Measurements from ENCODE around the gene COL6A2. TPM values are rescaled to one million over a fixed set of nuclear protein-coding genes. Genes with fewer than 3 reads are reported as not detected.
"Not testable (repeated sequence)": the region's sequence is repeated elsewhere in the genome, so short reads cannot be mapped to it uniquely, and the experiment has no call there.

The COL6A2 gene
- total RNA-seq, 1 donor from 2014 or later: 2.0 TPM

- H3K4me1 Mint-ChIP-seq: peaks cover 11% of the 10 kb centered on the region
- no peak overlapping the region for H3K27ac Mint-ChIP-seq
- intact Hi-C loops (cut with micrococcal nuclease): no loop called here
- H3K27me3 Mint-ChIP-seq: no peaks in the 10 kb centered on the region
- H3K4me3 Mint-ChIP-seq: no peak overlapping the region
- H3K9me3 Mint-ChIP-seq: no peaks in the 10 kb centered on the region
- DNase-seq: no peak
- no peaks in the 10 kb centered on the region for H3K36me3 Mint-ChIP-seq (ENCODE audit: low read depth)
These were observed 47.4 kb downstream of the COL6A2 start for GRCh38 chr21:46145159-46145839.

- intact Hi-C loops (cut with micrococcal nuclease): no loop called here
- Mint-ChIP-seq H3K4me1 (peaks cover 11% of the 10 kb centered on the region), H3K4me3 (no peak overlapping the region), H3K36me3 (ENCODE audit: low read depth) (no peaks in the 10 kb centered on the region), H3K9me3 (no peaks in the 10 kb centered on the region), H3K27me3 (no peaks in the 10 kb centered on the region), H3K27ac (no peak overlapping the region)
- no peak for DNase-seq
These were observed 48.2 kb downstream of the COL6A2 start for GRCh38 chr21:46145840-46146691.

- no peaks in the 10 kb centered on the region for H3K27me3 Mint-ChIP-seq
- no peak for DNase-seq
- H3K4me1 Mint-ChIP-seq: peaks cover 11% of the 10 kb centered on the region
- no peak overlapping the region for H3K27ac Mint-ChIP-seq
- no peaks in the 10 kb centered on the region for H3K36me3 Mint-ChIP-seq (ENCODE audit: low read depth)
- intact Hi-C loops (cut with micrococcal nuclease): no loop called here
- H3K4me3 Mint-ChIP-seq: no peak overlapping the region
- H3K9me3 Mint-ChIP-seq: no peaks in the 10 kb centered on the region
These were observed 48.9 kb downstream of the COL6A2 start for GRCh38 chr21:46146856-46147255.

GRCh38 chr21:46147429-46147828 lies 49.5 kb downstream of the COL6A2 start:
- H3K36me3 Mint-ChIP-seq (ENCODE audit: low read depth); intact Hi-C loops (cut with micrococcal nuclease); H3K27me3 Mint-ChIP-seq; H3K4me3 Mint-ChIP-seq; H3K9me3 Mint-ChIP-seq; H3K27ac Mint-ChIP-seq: not testable (repeated sequence)
- peak; percentile 85 for DNase-seq
- H3K4me1 Mint-ChIP-seq: peaks cover 11% of the 10 kb centered on the region

- DNase-seq: no peak
- Mint-ChIP-seq H3K27me3 (no peaks in the 10 kb centered on the region), H3K36me3 (ENCODE audit: low read depth) (no peaks in the 10 kb centered on the region), H3K4me3 (no peak overlapping the region), H3K27ac (no peak overlapping the region), H3K4me1 (peaks cover 11% of the 10 kb centered on the region), H3K9me3 (no peaks in the 10 kb centered on the region)
- intact Hi-C loops (cut with micrococcal nuclease): no loop called here
These were observed 50.2 kb downstream of the COL6A2 start for GRCh38 chr21:46148106-46148505.

- intact Hi-C loops (cut with micrococcal nuclease): no loop called here
- Mint-ChIP-seq H3K27me3 (no peaks in the 10 kb centered on the region), H3K9me3 (no peaks in the 10 kb centered on the region), H3K36me3 (ENCODE audit: low read depth) (no peaks in the 10 kb centered on the region), H3K4me1 (peaks cover 3% of the 10 kb centered on the region), H3K27ac (no peak overlapping the region), H3K4me3 (no peak overlapping the region)
- no peak for DNase-seq
These were observed 51.4 kb downstream of the COL6A2 start for GRCh38 chr21:46149205-46149901.

- DNase-seq: no peak
- H3K4me3 Mint-ChIP-seq: no peak overlapping the region
- H3K9me3 Mint-ChIP-seq: no peaks in the 10 kb centered on the region
- intact Hi-C loops (cut with micrococcal nuclease): no loop called here
- H3K27me3 Mint-ChIP-seq: no peaks in the 10 kb centered on the region
- H3K36me3 Mint-ChIP-seq (ENCODE audit: low read depth): no peaks in the 10 kb centered on the region
- H3K27ac Mint-ChIP-seq: no peak overlapping the region
- no peaks in the 10 kb centered on the region for H3K4me1 Mint-ChIP-seq
These were observed 52.2 kb downstream of the COL6A2 start for GRCh38 chr21:46150073-46150472.

GRCh38 chr21:46150491-46151121 lies 52.7 kb downstream of the COL6A2 start:
- H3K27ac Mint-ChIP-seq: no peak overlapping the region
- H3K4me3 Mint-ChIP-seq: no peak overlapping the region
- no peaks in the 10 kb centered on the region for H3K36me3 Mint-ChIP-seq (ENCODE audit: low read depth)
- H3K9me3 Mint-ChIP-seq: no peaks in the 10 kb centered on the region
- intact Hi-C loops (cut with micrococcal nuclease): no loop called here
- no peaks in the 10 kb centered on the region for H3K27me3 Mint-ChIP-seq
- no peaks in the 10 kb centered on the region for H3K4me1 Mint-ChIP-seq
- DNase-seq: no peak

- Mint-ChIP-seq H3K27me3 (no peaks in the 10 kb centered on the region), H3K27ac (no peak overlapping the region), H3K4me3 (no peak overlapping the region), H3K4me1 (no peaks in the 10 kb centered on the region), H3K9me3 (no peaks in the 10 kb centered on the region), H3K36me3 (ENCODE audit: low read depth) (no peaks in the 10 kb centered on the region)
- intact Hi-C loops (cut with micrococcal nuclease): no loop called here
- DNase-seq: no peak
These were observed 53.5 kb downstream of the COL6A2 start for GRCh38 chr21:46151261-46151988.

- intact Hi-C loops (cut with micrococcal nuclease): no loop called here
- Mint-ChIP-seq H3K27ac (no peak overlapping the region), H3K4me3 (no peak overlapping the region), H3K4me1 (no peaks in the 10 kb centered on the region), H3K36me3 (ENCODE audit: low read depth) (no peaks in the 10 kb centered on the region), H3K9me3 (no peaks in the 10 kb centered on the region), H3K27me3 (no peaks in the 10 kb centered on the region)
- DNase-seq: no peak
These were observed 54.3 kb downstream of the COL6A2 start for GRCh38 chr21:46151989-46152926.

GRCh38 chr21:46152927-46153246 lies 55.0 kb downstream of the COL6A2 start:
- Mint-ChIP-seq H3K4me1 (no peaks in the 10 kb centered on the region), H3K36me3 (ENCODE audit: low read depth) (no peaks in the 10 kb centered on the region)
- intact Hi-C loops (cut with micrococcal nuclease): no loop called here

GRCh38 chr21:46153247-46154154 lies 55.6 kb downstream of the COL6A2 start:
- Mint-ChIP-seq H3K4me3 (no peak overlapping the region), H3K36me3 (ENCODE audit: low read depth) (no peaks in the 10 kb centered on the region), H3K4me1 (no peaks in the 10 kb centered on the region), H3K9me3 (no peaks in the 10 kb centered on the region), H3K27me3 (no peaks in the 10 kb centered on the region), H3K27ac (no peak overlapping the region)
- peak; percentile 86 for DNase-seq
- intact Hi-C loops (cut with micrococcal nuclease): no loop called here

More at GRCh38 chr21:46152927-46153246, 55.0 kb downstream of the COL6A2 start:
- no peak for DNase-seq
- Mint-ChIP-seq H3K27ac (no peak overlapping the region), H3K9me3 (no peaks in the 10 kb centered on the region), H3K27me3 (no peaks in the 10 kb centered on the region), H3K4me3 (no peak overlapping the region)

All from activated CD4-positive, alpha-beta T cell treated with anti-CD3 and anti-CD28 coated beads, Interleukin-2, amount 10 ng/mL, durations not matched to agents 24 days and 14 days (primary cell).